Activated naive CD8-positive, alpha-beta T cell treated with anti-CD3 and anti-CD28 coated beads, Interleukin-2, amount 50 U/mL, for 24 hours (primary cell): ENCODE data around the gene AMZ2.
A peak's percentile ranks its signal among the peaks of the same experiment; 100 is the strongest.
"Not testable (repeated sequence)": the region's sequence is repeated elsewhere in the genome, so short reads cannot be mapped to it uniquely, and the experiment has no call there.

ENCODE experiments used
- ATAC-seq: fragments of 150-1000 bp; cut with Tn5 transposase; one replicate; pipeline ENCODE4 v1.10.0; 2021
- DNase-seq: peaks from one replicate; pipeline ENCODE4 v3.0.0; 2021
- H3K27ac Mint-ChIP-seq: one replicate; pipeline ENCODE4 v1.8.0; 2021; ENCODE audit warnings: mild to moderate bottlenecking, mixed read lengths
- H3K27me3 Mint-ChIP-seq: one replicate; pipeline ENCODE4 v1.8.0; 2021; ENCODE audit warnings: mixed read lengths
- H3K36me3 Mint-ChIP-seq: one replicate; pipeline ENCODE4 v1.8.0; 2021; ENCODE audit warnings: low read depth, mixed read lengths
- H3K4me1 Mint-ChIP-seq: one replicate; pipeline ENCODE4 v1.8.0; 2021; ENCODE audit warnings: mixed read lengths
- H3K4me3 Mint-ChIP-seq: one replicate; pipeline ENCODE4 v1.8.0; 2021; ENCODE audit warnings: mild to moderate bottlenecking, moderate library complexity, mixed read lengths
- H3K9me3 Mint-ChIP-seq: one replicate; pipeline ENCODE4 v1.8.0; 2021; ENCODE audit warnings: mixed read lengths

The AMZ2 gene

DNA sequence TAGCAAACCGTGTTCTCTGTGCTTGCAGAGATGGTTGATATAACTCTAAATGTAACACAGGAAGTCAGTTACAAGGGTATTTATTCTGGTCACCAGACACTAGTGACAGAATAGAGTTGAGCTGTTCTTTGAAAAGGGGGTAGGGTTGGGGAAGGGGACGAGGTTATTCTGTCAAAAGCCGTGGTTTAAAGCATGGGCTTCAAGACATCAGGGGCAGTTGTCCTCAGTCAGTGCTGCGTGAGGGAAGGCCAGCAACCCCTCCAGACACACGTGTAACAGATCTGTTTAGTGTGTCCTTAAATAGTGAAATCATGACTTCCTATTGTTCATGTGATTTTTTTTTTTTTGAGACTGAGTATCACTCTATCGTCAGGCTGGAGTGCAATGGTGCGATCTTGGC is 5.6 kb downstream of the AMZ2 start:
- H3K27me3 Mint-ChIP-seq, H3K9me3 Mint-ChIP-seq, ATAC-seq, DNase-seq: not testable (repeated sequence)
- Mint-ChIP-seq H3K36me3 (peaks cover 74% of the 10 kb centered on the region), H3K27ac (peak overlapping the region; percentile 71), H3K4me3 (peak overlapping the region; percentile 25), H3K4me1 (peaks cover 90% of the 10 kb centered on the region)

DNA sequence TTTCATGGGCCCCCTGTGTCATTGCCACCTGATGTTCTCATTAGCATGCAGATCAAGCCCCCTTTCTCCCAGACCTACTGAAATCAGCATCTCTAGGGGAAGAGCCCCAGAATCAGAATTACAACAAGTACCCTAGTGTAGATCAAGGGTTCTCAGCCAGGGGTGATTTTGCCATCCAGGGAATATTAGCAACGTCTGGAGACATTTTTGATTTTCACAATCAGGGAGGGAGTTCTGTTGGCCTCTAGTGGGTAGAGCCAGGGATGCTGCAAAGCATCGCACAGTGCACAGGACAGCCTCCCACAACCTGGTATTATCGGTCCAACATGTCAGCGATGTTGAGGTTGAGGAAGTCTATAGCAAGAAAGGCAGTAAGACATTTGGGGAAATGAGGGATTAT is 7.3 kb downstream of the AMZ2 start:
- Mint-ChIP-seq H3K36me3 (peaks cover 67% of the 10 kb centered on the region), H3K9me3 (no peaks in the 10 kb centered on the region), H3K27ac (peak overlapping the region; percentile 82), H3K4me1 (peaks cover 89% of the 10 kb centered on the region), H3K27me3 (no peaks in the 10 kb centered on the region), H3K4me3 (no peak overlapping the region)
- DNase-seq (no peak), ATAC-seq (no peak)

DNA sequence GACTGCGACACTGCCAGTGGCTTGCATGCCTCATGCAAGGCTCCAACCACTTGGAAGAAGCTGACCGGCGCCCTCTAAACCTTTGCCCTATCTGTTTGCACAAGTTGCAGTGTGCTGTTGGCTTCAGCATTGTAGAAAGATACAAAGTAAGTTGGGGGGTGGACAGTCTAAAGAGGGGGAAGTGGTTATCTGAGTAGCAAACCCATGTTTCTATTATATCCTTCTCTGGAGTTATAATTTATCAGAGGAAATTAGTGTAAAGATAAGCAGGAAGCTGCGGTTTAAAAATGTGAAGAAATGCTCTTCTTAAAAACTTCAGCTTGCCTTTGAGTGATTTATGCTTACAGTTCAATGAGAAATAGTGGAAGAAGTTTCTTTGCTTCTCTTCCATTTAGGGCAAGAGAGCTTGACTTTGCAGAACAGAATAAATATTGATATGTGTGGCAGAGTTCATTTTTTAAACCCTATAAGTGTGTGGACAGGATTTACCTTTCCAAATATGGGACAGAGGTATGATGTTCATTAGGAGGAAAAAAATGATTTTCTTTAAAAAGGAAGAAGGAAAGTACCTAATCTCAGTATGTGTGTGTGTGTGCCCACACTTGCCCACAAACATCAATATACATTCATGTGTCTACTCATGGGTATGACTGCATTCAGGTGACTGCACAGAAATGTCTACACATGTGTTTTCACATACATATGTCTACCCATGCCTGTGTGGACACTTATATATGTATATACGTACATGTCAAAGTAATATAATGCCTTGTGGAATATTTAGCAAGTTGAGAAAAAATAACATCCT is 8.1 kb downstream of the AMZ2 start:
- DNase-seq (no peak), ATAC-seq (peak; percentile 50)
- peaks cover 61% of the 10 kb centered on the region for H3K36me3 Mint-ChIP-seq
- H3K4me1 Mint-ChIP-seq: peaks cover 88% of the 10 kb centered on the region
- H3K9me3 Mint-ChIP-seq: no peaks in the 10 kb centered on the region
- no peaks in the 10 kb centered on the region for H3K27me3 Mint-ChIP-seq
- H3K4me3 Mint-ChIP-seq: no peak overlapping the region
- peak overlapping the region; percentile 82 for H3K27ac Mint-ChIP-seq

DNA sequence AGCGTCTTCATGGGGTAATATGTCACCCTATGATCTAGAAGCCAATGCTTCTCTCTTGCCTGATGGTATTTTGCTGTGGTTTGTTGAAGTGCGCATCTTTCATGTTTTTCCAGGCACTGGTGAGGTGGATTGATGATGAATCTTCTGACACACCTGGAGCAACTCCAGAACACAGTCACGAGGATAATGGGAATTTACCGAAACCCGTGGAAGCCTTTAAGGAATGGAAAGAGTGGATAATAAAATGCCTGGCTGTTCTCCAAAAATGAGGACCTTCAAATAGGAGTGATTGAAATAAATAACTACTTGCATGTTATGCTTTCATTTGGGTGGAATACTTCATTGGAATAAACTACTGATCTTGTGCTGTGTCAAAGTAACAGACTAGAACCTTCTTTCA is 8.9 kb downstream of the AMZ2 start:
- Mint-ChIP-seq H3K4me1 (peaks cover 84% of the 10 kb centered on the region), H3K27ac (peak overlapping the region; percentile 82), H3K36me3 (peaks cover 54% of the 10 kb centered on the region)
- not testable (repeated sequence) for H3K9me3 Mint-ChIP-seq, ATAC-seq, DNase-seq, H3K4me3 Mint-ChIP-seq, H3K27me3 Mint-ChIP-seq

DNA sequence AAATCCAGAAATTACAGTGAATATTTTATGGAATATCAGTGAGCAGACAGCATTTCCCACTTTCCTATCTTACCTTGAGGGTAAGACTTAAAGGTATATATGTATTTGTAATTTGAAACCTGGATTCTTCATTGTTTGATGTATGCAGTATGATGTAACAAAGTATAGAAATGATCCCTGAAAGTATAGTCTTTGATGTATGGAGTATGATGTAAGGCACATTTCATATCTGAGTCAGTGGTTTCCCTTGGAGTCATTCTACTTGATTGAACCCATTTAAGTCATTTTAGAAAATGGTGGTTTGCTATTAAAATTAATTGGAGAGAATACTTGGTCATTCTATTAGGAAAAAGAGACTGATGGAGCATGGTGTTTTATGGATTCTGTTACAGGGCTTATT is 10.1 kb downstream of the AMZ2 start:
- H3K27me3 Mint-ChIP-seq: no peaks in the 10 kb centered on the region
- ATAC-seq (no peak), DNase-seq (no peak)
- peak overlapping the region; percentile 82 for H3K27ac Mint-ChIP-seq
- H3K4me1 Mint-ChIP-seq: peaks cover 82% of the 10 kb centered on the region
- H3K4me3 Mint-ChIP-seq: peak overlapping the region; percentile 27
- peaks cover 45% of the 10 kb centered on the region for H3K36me3 Mint-ChIP-seq
- no peaks in the 10 kb centered on the region for H3K9me3 Mint-ChIP-seq

- H3K27me3 Mint-ChIP-seq, H3K9me3 Mint-ChIP-seq: not testable (repeated sequence)
- DNase-seq (peak; percentile 76), ATAC-seq (peak; percentile 96)
- Mint-ChIP-seq H3K4me1 (peaks cover 76% of the 10 kb centered on the region), H3K27ac (peak overlapping the region; percentile 85), H3K36me3 (peaks cover 36% of the 10 kb centered on the region), H3K4me3 (peak overlapping the region; percentile 68)
Measured at GRCh38 chr17:68258890-68259647, 11.2 kb downstream of the AMZ2 start.

GRCh38 chr17:68259648-68259951 is 11.8 kb downstream of the AMZ2 start:
- Mint-ChIP-seq H3K36me3 (peaks cover 31% of the 10 kb centered on the region), H3K4me1 (peaks cover 71% of the 10 kb centered on the region)

DNA sequence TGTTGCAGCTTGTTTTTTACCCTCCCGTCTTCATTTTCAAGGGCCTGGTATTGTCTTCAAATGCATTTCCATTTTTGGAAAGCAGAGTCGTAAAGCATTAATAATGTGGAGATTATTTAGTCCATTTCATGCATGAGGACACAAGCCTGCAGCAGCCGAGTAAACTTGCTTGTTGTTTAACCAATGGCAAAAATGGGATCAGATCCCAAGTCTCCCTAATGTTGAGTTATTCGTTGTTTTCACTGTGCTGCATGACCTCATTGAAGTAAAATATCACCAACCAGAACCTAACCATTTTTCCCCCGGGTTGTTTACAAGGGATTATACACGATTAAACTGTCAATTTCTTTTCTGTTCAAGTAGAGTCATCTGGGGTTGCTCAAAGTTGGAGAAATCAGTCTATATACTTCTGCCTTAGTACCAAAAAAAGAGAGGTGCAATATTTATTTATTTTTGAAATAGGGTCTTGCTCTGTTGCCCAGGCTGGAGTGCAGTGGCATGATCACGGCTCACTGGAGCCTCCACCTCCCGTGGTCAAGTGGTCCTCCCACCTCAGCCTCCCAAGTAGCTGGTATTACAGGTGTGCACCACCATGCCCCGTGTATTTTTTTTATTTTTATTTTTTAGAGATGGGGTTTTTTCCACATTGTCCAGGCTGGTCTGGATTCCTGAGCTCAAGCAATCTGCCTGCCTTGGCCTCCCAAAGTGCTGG is 12.4 kb downstream of the AMZ2 start:
- ATAC-seq: no peak
- H3K27ac Mint-ChIP-seq: peak overlapping the region; percentile 85
- peaks cover 26% of the 10 kb centered on the region for H3K36me3 Mint-ChIP-seq
- no peaks in the 10 kb centered on the region for H3K27me3 Mint-ChIP-seq
- no peaks in the 10 kb centered on the region for H3K9me3 Mint-ChIP-seq
- peaks cover 65% of the 10 kb centered on the region for H3K4me1 Mint-ChIP-seq
- peak overlapping the region; percentile 68 for H3K4me3 Mint-ChIP-seq
- DNase-seq: no peak

More at GRCh38 chr17:68259648-68259951, 11.8 kb downstream of the AMZ2 start:
- Mint-ChIP-seq H3K27ac (peak overlapping the region; percentile 85), H3K4me3 (peak overlapping the region; percentile 68)
- H3K27me3 Mint-ChIP-seq, H3K9me3 Mint-ChIP-seq, DNase-seq, ATAC-seq: not testable (repeated sequence)

DNA sequence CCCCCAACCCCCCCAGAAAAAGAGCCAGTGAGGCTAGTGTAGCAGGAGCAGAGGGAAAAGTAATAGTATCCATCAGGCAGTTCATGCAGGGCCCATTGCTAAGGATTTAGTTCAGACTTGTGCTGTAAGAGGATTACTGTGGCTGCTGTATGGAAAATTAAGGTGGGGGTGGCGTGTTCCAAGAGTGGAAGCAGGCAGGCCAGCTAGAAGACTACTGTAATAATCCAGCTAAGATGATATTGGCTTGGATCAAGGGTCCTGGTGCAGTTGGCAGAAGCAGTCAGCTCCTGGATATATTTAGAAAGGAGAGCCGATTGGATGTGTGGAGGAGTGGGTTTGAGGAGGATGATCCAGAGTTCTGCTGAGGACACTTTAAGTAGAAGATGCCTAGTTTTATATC is 14.6 kb downstream of the AMZ2 start:
- ATAC-seq, H3K27me3 Mint-ChIP-seq, H3K9me3 Mint-ChIP-seq, H3K36me3 Mint-ChIP-seq, H3K4me3 Mint-ChIP-seq, H3K27ac Mint-ChIP-seq, DNase-seq: not testable (repeated sequence)
- peaks cover 42% of the 10 kb centered on the region for H3K4me1 Mint-ChIP-seq

GRCh38 chr17:68263101-68263681 is 15.3 kb downstream of the AMZ2 start:
- not testable (repeated sequence) for H3K27ac Mint-ChIP-seq

DNA sequence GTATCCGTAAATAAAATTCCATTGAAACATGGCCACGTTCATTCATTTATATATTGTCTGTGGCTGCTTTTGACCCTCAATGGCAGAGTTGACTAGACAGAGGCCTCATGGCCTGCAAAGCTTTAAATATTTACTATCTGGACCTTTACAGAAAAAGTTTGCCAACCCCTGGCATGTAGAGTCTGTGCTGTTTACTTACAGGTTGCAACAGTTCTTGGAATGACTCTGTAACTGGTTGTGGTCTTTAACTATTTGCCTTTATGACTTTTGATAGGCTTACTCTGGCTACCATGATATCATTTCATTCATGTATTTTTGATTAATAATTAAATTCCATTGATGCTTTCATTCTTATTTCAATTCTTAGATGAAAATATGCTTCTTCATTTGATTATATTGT is 18.0 kb downstream of the AMZ2 start:
- ATAC-seq, H3K27ac Mint-ChIP-seq, H3K9me3 Mint-ChIP-seq: not testable (repeated sequence)

More at GRCh38 chr17:68263101-68263681, 15.3 kb downstream of the AMZ2 start:
- not testable (repeated sequence) for H3K4me3 Mint-ChIP-seq, DNase-seq, H3K9me3 Mint-ChIP-seq, H3K36me3 Mint-ChIP-seq, H3K27me3 Mint-ChIP-seq
- peak; percentile 20 for ATAC-seq
- H3K4me1 Mint-ChIP-seq: peaks cover 35% of the 10 kb centered on the region

GRCh38 chr17:68273722-68274121 is 25.9 kb downstream of the AMZ2 start:
- Mint-ChIP-seq H3K27me3 (no peaks in the 10 kb centered on the region), H3K4me3 (no peak overlapping the region), H3K27ac (no peak overlapping the region), H3K4me1 (no peaks in the 10 kb centered on the region), H3K36me3 (peaks cover 32% of the 10 kb centered on the region), H3K9me3 (no peaks in the 10 kb centered on the region)
- no peak for ATAC-seq
- no peak for DNase-seq

More for the DNA sequence above, 18.0 kb downstream of the AMZ2 start:
- peaks cover 14% of the 10 kb centered on the region for H3K36me3 Mint-ChIP-seq
- not testable (repeated sequence) for DNase-seq, H3K4me3 Mint-ChIP-seq, H3K27me3 Mint-ChIP-seq
- H3K4me1 Mint-ChIP-seq: peaks cover 11% of the 10 kb centered on the region

GRCh38 chr17:68276339-68276738 is 28.5 kb downstream of the AMZ2 start:
- not testable (repeated sequence) for H3K27ac Mint-ChIP-seq

GRCh38 chr17:68277807-68278206 is 30.0 kb downstream of the AMZ2 start:
- H3K4me3 Mint-ChIP-seq: no peak overlapping the region
- no peak overlapping the region for H3K27ac Mint-ChIP-seq
- H3K9me3 Mint-ChIP-seq: no peaks in the 10 kb centered on the region
- no peak for ATAC-seq
- H3K27me3 Mint-ChIP-seq: no peaks in the 10 kb centered on the region
- H3K4me1 Mint-ChIP-seq: peaks cover 3% of the 10 kb centered on the region
- peaks cover 43% of the 10 kb centered on the region for H3K36me3 Mint-ChIP-seq
- no peak for DNase-seq

More at GRCh38 chr17:68276339-68276738, 28.5 kb downstream of the AMZ2 start:
- H3K27me3 Mint-ChIP-seq, H3K4me1 Mint-ChIP-seq, H3K4me3 Mint-ChIP-seq, H3K9me3 Mint-ChIP-seq, ATAC-seq, DNase-seq: not testable (repeated sequence)
- H3K36me3 Mint-ChIP-seq: peaks cover 39% of the 10 kb centered on the region
